GM19463 (cell line): ENCODE results near the gene LAMP1.
"Not testable (repeated sequence)": the region's sequence is repeated elsewhere in the genome, so short reads cannot be mapped to it uniquely, and the experiment has no call there.

ENCODE experiments used
- ATAC-seq: cut with Tn5 transposase; IDR thresholded peaks from one replicate; pipeline ENCODE4 v1.9.1; 2021; ENCODE audit warnings: mild to moderate bottlenecking, moderate library complexity; ENCODE audit not compliant: unreplicated experiment

Gene LAMP1

GRCh38 chr13:113297370-113298042 lies 467 bp downstream of the LAMP1 start:
- peak; percentile 26 for ATAC-seq

DNA sequence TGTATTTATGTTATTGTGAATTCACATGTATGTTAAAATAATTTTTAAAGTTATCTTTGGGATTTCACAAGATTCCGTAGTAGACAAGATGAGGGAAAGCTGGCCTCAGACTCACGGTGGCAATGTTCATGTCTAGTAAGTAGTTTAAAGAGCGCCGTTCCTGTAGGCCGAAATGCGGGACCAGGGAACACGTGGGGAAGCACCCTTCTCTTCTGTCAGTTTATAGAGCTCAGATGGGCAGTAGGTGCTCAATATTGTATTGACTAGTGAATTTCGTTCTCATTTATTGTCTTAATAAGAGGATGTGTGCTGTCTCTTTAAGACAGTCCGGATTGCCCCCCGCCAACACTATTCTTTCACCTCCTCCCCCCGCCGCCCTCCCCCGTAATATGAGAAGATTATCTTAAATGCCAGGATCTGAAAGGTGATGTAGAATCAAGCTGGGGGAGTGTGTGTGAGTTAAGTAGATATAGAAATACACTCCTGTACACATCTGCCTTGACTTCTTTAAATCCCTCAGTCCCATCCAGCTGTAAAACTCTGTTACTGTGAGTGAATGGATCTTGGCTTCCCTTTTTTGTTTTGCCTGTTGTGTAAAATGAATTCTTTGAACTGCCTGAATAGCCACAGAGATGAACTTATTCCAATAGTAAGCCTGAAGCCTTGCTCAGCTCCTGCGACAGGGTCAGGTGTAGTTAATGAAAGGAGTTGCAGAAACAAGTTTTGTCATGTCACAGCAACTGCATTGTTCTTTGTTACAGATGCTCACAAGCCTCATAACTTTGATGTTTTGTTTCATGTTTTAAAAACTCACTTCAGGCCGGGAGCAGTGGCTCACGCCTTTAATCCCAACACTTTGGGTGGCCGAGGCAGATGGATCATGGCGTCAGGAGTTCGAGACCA lies 1.3 kb downstream of the LAMP1 start:
- no peak for ATAC-seq

- no peak for ATAC-seq
Measured at GRCh38 chr13:113299951-113300350, 2.9 kb downstream of the LAMP1 start.

DNA sequence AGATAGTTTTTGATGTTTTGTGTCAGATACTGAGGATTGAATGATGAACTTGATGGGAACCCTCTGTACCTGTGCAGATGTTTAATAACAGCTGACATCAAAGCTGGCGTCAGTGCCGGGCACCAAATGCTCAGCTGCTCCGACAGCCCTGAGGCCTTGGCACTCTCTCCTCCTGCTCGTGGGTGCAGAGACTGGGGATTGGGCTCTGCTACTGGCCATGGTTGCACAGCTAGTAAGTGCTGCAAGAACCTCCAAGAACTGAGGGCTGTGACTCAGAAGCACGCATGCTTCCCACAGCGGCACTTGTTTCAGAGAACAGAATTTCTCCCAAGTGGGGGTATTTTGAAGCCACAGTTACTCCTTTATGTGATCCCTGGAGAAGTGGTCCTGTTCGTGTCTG lies 5.9 kb downstream of the LAMP1 start:
- ATAC-seq: no peak

GRCh38 chr13:113304121-113304520 lies 7.1 kb downstream of the LAMP1 start:
- ATAC-seq: no peak

DNA sequence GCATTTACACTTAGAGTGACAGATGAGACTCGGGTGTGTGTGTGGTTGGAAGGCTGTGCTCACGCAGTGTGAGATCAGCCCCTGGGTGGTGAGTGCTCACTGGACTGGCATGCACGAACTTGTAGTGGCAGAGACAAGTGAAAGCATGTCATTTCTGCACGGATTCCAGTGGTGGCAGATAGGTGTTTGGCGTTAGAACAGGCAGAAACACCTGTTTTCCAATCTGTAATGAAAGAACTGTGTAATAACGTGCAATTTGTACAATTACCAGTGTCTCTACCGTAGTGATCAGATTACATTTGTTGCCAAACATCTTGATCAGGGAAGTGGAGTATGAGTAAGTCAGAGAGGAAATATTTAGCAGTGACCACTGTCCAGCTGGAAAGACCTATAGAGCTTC lies 8.2 kb downstream of the LAMP1 start:
- no peak for ATAC-seq

DNA sequence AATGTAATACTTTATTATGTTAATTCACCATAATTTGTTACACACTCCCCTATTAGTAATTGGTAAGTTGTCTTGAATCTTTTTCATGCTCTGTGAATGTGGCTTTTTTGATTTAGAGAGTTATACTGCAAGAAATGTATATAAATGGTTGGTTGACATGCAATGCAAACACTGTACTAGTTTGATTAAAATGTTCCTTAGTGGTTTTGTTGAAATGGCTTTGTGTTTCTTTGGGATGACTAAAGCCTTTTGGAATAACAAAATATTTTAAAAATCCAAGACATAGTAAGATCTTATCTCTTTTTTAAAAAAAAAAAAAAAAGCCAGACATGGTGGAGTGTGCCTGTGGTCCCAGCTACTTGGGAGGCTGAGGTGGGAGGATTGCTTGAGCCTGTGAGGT lies 10.5 kb downstream of the LAMP1 start:
- ATAC-seq: no peak

GRCh38 chr13:113309473-113309872 lies 12.4 kb downstream of the LAMP1 start:
- no peak for ATAC-seq

DNA sequence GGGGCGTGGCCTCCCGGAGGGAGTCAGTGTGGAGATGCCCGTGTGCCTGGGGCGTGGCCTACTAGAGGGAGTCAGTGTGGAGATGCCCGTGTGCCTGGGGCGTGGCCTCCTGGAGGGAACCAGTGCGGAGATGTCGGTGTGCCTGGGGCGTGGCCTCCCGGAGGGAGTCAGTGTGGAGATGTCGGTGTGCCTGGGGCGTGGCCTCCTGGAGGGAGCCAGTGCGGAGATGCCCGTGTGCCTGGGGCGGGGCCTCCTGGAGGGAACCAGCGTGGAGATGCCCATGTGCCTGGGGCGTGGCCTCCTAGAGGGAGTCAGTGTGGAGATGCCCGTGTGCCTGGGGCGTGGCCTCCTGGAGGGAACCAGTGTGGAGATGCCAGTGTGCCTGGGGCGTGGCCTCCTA lies 17.1 kb downstream of the LAMP1 start:
- not testable (repeated sequence) for ATAC-seq

DNA sequence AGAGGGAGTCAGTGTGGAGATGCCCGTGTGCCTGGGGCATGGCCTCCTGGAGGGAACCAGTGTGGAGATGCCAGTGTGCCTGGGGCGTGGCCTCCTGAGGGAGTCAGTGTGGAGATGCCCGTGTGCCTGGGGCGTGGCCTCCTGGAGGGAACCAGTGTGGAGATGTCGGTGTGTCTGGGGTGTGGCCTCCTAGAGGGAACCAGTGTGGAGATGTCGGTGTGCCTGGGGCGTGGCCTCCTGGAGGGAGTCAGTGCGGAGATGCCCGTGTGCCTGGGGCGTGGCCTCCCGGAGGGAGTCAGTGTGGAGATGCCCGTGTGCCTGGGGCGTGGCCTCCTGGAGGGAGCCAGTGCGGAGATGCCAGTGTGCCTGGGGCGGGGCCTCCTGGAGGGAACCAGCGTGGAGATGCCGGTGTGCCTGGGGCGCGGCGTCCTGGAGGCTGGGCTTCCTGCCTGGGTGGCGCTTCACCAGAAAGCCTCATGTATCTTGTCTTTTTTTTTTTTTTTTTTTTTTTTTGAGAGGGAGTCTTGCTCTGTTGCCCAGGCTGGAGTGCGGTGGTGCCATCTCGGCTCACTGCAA lies 17.9 kb downstream of the LAMP1 start:
- not testable (repeated sequence) for ATAC-seq

GRCh38 chr13:113315992-113316391 lies 19.0 kb downstream of the LAMP1 start:
- ATAC-seq: no peak

GRCh38 chr13:113317031-113317430 lies 20.0 kb downstream of the LAMP1 start:
- no peak for ATAC-seq

- no peak for ATAC-seq
Measured at GRCh38 chr13:113318956-113319355, 21.9 kb downstream of the LAMP1 start.

DNA sequence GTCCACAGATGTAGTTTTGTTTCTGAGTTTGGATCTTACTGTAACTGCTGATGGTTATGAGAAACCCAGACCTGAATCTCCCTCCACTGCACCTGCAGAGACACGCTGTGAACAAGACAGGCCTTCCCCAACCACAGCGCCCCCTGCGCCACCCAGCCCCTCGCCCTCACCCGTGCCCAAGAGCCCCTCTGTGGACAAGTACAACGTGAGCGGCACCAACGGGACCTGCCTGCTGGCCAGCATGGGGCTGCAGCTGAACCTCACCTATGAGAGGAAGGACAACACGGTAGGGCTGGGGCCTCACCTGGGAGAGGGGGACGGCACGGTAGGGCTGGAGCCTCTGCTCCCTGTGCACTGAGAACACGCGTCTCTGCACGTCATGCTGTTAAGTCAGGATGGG lies 22.3 kb downstream of the LAMP1 start:
- no peak for ATAC-seq

DNA sequence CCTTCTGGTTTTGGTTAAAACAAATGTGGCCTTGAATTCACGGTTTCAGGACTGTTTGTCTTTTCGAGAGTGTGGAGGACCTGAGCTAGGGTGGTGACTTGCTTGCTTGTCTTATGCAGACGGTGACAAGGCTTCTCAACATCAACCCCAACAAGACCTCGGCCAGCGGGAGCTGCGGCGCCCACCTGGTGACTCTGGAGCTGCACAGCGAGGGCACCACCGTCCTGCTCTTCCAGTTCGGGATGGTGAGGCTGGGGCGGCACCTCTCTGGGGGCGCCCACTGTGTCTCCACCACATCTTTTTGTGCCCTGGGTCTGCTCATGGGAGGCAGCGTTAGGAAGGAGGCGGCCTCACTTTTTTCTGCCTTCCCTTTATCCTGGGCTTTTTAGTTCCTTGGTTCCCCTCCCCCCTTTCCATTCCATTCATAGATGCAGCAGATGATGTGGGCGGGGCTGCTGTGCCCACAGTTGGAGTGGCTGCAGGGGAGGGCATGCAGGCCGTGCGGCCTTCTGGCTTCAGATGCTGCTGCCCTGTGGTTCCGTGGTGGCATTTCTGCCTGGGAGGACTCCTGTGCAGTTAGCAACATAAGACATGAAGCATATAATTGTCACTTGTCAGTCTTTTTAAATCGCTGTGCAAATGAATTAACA lies 23.3 kb downstream of the LAMP1 start:
- no peak for ATAC-seq

DNA sequence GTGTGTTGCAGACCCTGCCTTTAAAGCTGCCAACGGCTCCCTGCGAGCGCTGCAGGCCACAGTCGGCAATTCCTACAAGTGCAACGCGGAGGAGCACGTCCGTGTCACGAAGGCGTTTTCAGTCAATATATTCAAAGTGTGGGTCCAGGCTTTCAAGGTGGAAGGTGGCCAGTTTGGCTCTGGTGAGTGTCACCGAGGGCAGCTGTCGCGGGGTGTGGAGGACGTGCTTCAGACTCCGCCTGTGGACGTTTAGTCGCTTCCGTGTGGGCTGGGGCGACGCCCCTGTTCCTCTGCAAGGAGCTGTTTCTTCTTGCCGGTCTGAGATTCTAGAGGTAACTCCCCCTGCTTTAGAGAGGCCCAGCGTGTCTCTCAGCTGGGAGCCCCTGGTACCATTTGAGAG lies 24.5 kb downstream of the LAMP1 start:
- ATAC-seq: no peak

- ATAC-seq: no peak
Measured at GRCh38 chr13:113322043-113322461, 25.0 kb downstream of the LAMP1 start.

- no peak for ATAC-seq
Measured at GRCh38 chr13:113322890-113323651, 26.0 kb downstream of the LAMP1 start.

DNA sequence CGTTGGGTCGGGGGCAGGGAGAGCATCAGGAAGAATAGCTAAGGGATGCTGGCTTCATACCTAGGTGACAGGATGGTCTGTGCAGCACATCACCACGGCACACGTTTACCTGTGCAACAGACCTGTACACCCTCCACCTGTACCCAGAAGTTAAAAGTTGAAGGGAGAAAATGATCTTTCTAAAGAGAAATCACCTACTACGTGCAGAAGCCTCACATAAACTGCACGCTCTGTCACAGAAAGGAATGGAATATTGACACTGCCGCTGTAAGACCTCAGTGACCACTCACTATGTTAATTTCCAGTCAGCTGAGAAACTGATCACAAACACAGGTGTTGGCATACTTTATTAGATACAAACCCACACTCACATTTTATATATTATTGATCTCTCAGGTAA lies 26.8 kb downstream of the LAMP1 start:
- no peak for ATAC-seq

DNA sequence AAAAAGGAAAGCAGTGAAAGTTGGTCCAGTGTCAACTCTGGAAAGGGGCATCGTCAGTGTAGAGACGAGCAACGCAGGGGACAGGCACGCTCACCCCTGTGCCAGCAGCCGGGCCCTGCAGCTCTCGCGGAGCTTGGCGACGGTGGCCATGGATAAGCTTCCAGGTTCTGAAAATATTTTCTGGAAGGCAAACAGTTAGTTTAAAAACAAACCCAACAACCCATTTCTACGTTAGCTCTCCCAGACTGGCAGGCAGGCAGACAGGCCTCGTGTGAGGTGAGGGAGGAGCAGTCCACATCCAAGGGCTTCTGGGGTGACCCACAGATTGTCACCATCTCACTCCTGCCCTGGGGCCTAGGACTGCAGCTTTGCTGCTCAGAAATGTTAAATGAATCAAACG lies 27.4 kb downstream of the LAMP1 start:
- no peak for ATAC-seq

GRCh38 chr13:113325779-113326178 lies 28.7 kb downstream of the LAMP1 start:
- ATAC-seq: no peak
